Liver (tissue), 9 donors: ENCODE measurements around the gene CEACAM18. TPM values are rescaled to one million over a fixed set of nuclear protein-coding genes. Genes with fewer than 3 reads are reported as not detected.

Source experiments
- DNase-seq: peaks from one replicate; pipeline ENCODE4 v3.0.0-alpha.2; 2017; ENCODE audit warnings: low spot score
- H3K27ac ChIP-seq, 2 donors: one replicate each; pipeline ENCODE4 v1.7.0; 2013; ENCODE audit warnings: inconsistent platforms in 2 of 2, low read length in 2 of 2, control low read depth in 1 of 2, low read depth in 1 of 2, mild to moderate bottlenecking in 1 of 2
- H3K27me3 ChIP-seq, 4 donors: one replicate each; pipeline versions ENCODE4 v1.6.1 to v1.7.0; 2013; ENCODE audit warnings: low read length in 3 of 4, inconsistent platforms in 1 of 4, mild to moderate bottlenecking in 1 of 4, moderate library complexity in 1 of 4; ENCODE audit not compliant: control insufficient read depth in 4 of 4, insufficient read depth in 4 of 4
- H3K36me3 ChIP-seq, 4 donors: one replicate each; pipeline versions ENCODE4 v1.6.1 to v1.7.0; 2013; ENCODE audit warnings: low read length in 3 of 4, mild to moderate bottlenecking in 3 of 4, low read depth in 1 of 4, moderate library complexity in 1 of 4; ENCODE audit not compliant: control insufficient read depth in 4 of 4, insufficient read depth in 3 of 4
- H3K4me1 ChIP-seq, 4 donors: one replicate each; pipeline versions ENCODE4 v1.6.1 to v1.7.0; 2013; ENCODE audit warnings: low read length in 3 of 4, mild to moderate bottlenecking in 3 of 4, moderate library complexity in 1 of 4; ENCODE audit not compliant: control insufficient read depth in 4 of 4, insufficient read depth in 4 of 4
- H3K4me3 ChIP-seq, 3 donors: one replicate each; pipeline versions ENCODE4 v1.6.1 to v1.7.0; 2013; ENCODE audit warnings: low read length in 3 of 3, control low read depth in 1 of 3, low read depth in 1 of 3, mild to moderate bottlenecking in 1 of 3
- H3K9ac ChIP-seq, 2 donors: one replicate each; pipeline ENCODE4 v1.7.0; 2013; ENCODE audit warnings: low read length in 2 of 2, mild to moderate bottlenecking in 2 of 2, moderate library complexity in 2 of 2, control low read depth in 1 of 2, low read depth in 1 of 2
- H3K9me3 ChIP-seq, 4 donors: one replicate each; pipeline versions ENCODE4 v1.6.1 to v1.7.0; 2013; ENCODE audit warnings: low read length in 3 of 4; ENCODE audit not compliant: control insufficient read depth in 4 of 4
- EGR1 ChIP-seq, 2 donors: IDR thresholded peaks; 2 replicates each; pipeline ENCODE4 v1.6.1; 2016 to 2018; ENCODE audit warnings: antibody characterized with exemption in 2 of 2, low read depth in 2 of 2
- FOXA1 ChIP-seq: IDR thresholded peaks from 2 replicates; pipeline ENCODE4 v1.6.1; 2016; ENCODE audit warnings: antibody characterized with exemption
- FOXA2 ChIP-seq: IDR thresholded peaks from 2 replicates; pipeline ENCODE4 v1.6.1; 2016; ENCODE audit warnings: antibody characterized with exemption
- GABPA ChIP-seq, 2 donors: IDR thresholded peaks in 1 of 2; conservative IDR thresholded peaks in 1 of 2; 2 replicates each; pipeline ENCODE4 v1.6.1; 2016; ENCODE audit warnings: antibody characterized with exemption in 2 of 2, mild to moderate bottlenecking in 1 of 2, moderate library complexity in 1 of 2
- HNF4A ChIP-seq, 2 donors: conservative IDR thresholded peaks; 2 replicates each; pipeline ENCODE4 v1.6.1; 2016; ENCODE audit warnings: antibody characterized with exemption in 2 of 2, mild to moderate bottlenecking in 2 of 2
- HNF4G ChIP-seq: IDR thresholded peaks from 2 replicates; pipeline ENCODE4 v1.6.1; 2016; ENCODE audit warnings: antibody characterized with exemption
- JUND ChIP-seq, 2 donors: IDR thresholded peaks; 2 replicates each; pipeline ENCODE4 v1.6.1; 2016; ENCODE audit warnings: antibody characterized with exemption in 2 of 2
- NR2F2 ChIP-seq: IDR thresholded peaks from 2 replicates; pipeline ENCODE4 v1.6.1; 2016; ENCODE audit warnings: antibody characterized with exemption
- RAD21 ChIP-seq, 2 donors: IDR thresholded peaks; 2 replicates each; pipeline ENCODE4 v1.6.1; 2016; ENCODE audit warnings: antibody characterized with exemption in 2 of 2, mild to moderate bottlenecking in 2 of 2
- RXRA ChIP-seq, 2 donors: IDR thresholded peaks; 2 replicates each; pipeline ENCODE4 v1.6.1; 2017 to 2018; ENCODE audit warnings: antibody characterized with exemption in 2 of 2, mild to moderate bottlenecking in 1 of 2
- SP1 ChIP-seq: IDR thresholded peaks from 2 replicates; pipeline ENCODE4 v1.6.1; 2018; ENCODE audit warnings: antibody characterized with exemption, mild to moderate bottlenecking
- TAF1 ChIP-seq: conservative IDR thresholded peaks from 2 replicates; pipeline ENCODE4 v1.6.1; 2016; ENCODE audit warnings: antibody characterized with exemption, mild to moderate bottlenecking
- YY1 ChIP-seq: IDR thresholded peaks from 2 replicates; pipeline ENCODE4 v1.6.1; 2016; ENCODE audit warnings: antibody characterized with exemption, mild to moderate bottlenecking
- WGBS: extraction: QIAGEN DNeasy Blood & Tissue Kit; methylation state at CpG from one replicate; pipeline ENCODE4 v1.1.7; 2013; 5-methylcytosine and 5-hydroxymethylcytosine counted together
- polyA plus RNA-seq, 2 donors: library from polyadenylated mRNA; stranded (reverse) in 1 of 2; unstranded in 1 of 2; fragments of 200-250 nt in 1 of 2; fragments of >200 nt in 1 of 2; fragmentation: Nextera tagmentation in 1 of 2; extraction: Ambion mirVana in 1 of 2; gene quantifications; one replicate each; pipeline versions ENCODE4 v1.2.1 to v1.2.3, GENCODE V29; 2013 to 2015
- total RNA-seq, 2 donors: library from RNA; depleted of rRNA; stranded (reverse); fragments of >200 nt; gene quantifications; one replicate each; pipeline ENCODE4 v1.2.3, GENCODE V29; 2014
- TF ChIP-seq, protein P1 (sequence below): IDR thresholded peaks from 2 replicates; pipeline ENCODE4 v1.6.1; 2016; ENCODE audit warnings: antibody characterized with exemption, mild to moderate bottlenecking
- TF ChIP-seq, protein P2 (sequence below): IDR thresholded peaks from 2 replicates; pipeline ENCODE4 v1.6.1; 2016; ENCODE audit warnings: antibody characterized with exemption
- TF ChIP-seq, protein P3 (sequence below): IDR thresholded peaks from 2 replicates; pipeline ENCODE4 v1.6.1; 2016; ENCODE audit warnings: antibody characterized with exemption
- TF ChIP-seq, protein P4 (sequence below): fragments of 150-350 bp; IDR thresholded peaks from 2 replicates; pipeline ENCODE4 v1.5.1; 2017; ENCODE audit warnings: improper control_type of control experiment, low read depth, low read length; ENCODE audit not compliant: missing input control
- TF ChIP-seq, protein P5 (sequence below): IDR thresholded peaks from 2 replicates; pipeline ENCODE4 v1.6.1; 2016; ENCODE audit warnings: antibody characterized with exemption
- donor health status: healthy.
- donor health status: healthy.
- donor health status: healthy.
- donor health status: healthy.
- donor health status: healthy.

CEACAM18 gene
- total and polyA plus RNA-seq, 4 donors: not detected

DNA sequence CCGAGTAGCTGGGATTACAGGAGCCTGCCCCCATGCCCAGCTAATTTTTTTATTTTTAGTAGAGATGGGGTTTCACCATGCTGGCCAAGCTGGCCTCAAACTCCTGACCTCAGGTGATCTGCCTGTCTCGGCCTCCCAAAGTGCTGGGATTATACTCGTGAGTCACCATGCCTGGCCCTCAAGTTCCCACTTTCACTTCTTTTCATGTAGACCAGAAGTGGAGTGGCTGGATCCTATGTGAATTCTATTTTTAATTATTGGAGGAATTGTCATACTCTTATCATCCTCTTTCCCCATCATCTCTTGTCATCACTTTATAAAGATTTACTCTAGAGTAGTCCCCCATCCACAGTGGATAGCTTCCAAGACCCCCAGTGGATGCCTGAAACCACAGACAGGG lies 48.1 kb upstream of the CEACAM18 start:
- Histone ChIP-seq H3K9me3 (peaks cover 0 to 7% (median 0%) of the 10 kb centered on the region in 4 donors), H3K36me3 (no peaks in the 10 kb centered on the region), H3K9ac (no peak overlapping the region), H3K4me3 (no peak overlapping the region), H3K4me1 (peaks cover 2 to 10% (median 6%) of the 10 kb centered on the region in 4 donors), H3K27ac (no peak overlapping the region), H3K27me3 (no peaks in the 10 kb centered on the region)
- 76% methylated on average over 3 of the region's 3 CpGs for WGBS
- no peak for DNase-seq
- TF ChIP-seq HNF4A (conservative IDR thresholded peaks at IDR 0.05) (no peak), FOXA2 (no peak), RXRA (IDR thresholded peaks at IDR 0.05) (no peak), SP1 (no peak), HNF4G (no peak), YY1 (no peak), JUND (IDR thresholded peaks at IDR 0.05) (no peak), TAF1 (no peak), GABPA (IDR thresholded peaks at IDR 0.05 in 1 of 2, conservative IDR thresholded peaks at IDR 0.05 in 1 of 2) (no peak), RAD21 (IDR thresholded peaks at IDR 0.05) (no peak), NR2F2 (no peak), EGR1 (IDR thresholded peaks at IDR 0.05; ENCODE audit: low read depth in 2 of 2) (no peak), FOXA1 (no peak)
- TF ChIP-seq, protein P1, sequence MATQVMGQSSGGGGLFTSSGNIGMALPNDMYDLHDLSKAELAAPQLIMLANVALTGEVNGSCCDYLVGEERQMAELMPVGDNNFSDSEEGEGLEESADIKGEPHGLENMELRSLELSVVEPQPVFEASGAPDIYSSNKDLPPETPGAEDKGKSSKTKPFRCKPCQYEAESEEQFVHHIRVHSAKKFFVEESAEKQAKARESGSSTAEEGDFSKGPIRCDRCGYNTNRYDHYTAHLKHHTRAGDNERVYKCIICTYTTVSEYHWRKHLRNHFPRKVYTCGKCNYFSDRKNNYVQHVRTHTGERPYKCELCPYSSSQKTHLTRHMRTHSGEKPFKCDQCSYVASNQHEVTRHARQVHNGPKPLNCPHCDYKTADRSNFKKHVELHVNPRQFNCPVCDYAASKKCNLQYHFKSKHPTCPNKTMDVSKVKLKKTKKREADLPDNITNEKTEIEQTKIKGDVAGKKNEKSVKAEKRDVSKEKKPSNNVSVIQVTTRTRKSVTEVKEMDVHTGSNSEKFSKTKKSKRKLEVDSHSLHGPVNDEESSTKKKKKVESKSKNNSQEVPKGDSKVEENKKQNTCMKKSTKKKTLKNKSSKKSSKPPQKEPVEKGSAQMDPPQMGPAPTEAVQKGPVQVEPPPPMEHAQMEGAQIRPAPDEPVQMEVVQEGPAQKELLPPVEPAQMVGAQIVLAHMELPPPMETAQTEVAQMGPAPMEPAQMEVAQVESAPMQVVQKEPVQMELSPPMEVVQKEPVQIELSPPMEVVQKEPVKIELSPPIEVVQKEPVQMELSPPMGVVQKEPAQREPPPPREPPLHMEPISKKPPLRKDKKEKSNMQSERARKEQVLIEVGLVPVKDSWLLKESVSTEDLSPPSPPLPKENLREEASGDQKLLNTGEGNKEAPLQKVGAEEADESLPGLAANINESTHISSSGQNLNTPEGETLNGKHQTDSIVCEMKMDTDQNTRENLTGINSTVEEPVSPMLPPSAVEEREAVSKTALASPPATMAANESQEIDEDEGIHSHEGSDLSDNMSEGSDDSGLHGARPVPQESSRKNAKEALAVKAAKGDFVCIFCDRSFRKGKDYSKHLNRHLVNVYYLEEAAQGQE: no peak
- TF ChIP-seq, protein P2, sequence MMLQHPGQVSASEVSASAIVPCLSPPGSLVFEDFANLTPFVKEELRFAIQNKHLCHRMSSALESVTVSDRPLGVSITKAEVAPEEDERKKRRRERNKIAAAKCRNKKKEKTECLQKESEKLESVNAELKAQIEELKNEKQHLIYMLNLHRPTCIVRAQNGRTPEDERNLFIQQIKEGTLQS: no peak
- TF ChIP-seq, protein P3, sequence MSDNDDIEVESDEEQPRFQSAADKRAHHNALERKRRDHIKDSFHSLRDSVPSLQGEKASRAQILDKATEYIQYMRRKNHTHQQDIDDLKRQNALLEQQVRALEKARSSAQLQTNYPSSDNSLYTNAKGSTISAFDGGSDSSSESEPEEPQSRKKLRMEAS: no peak
- TF ChIP-seq, protein P4, sequence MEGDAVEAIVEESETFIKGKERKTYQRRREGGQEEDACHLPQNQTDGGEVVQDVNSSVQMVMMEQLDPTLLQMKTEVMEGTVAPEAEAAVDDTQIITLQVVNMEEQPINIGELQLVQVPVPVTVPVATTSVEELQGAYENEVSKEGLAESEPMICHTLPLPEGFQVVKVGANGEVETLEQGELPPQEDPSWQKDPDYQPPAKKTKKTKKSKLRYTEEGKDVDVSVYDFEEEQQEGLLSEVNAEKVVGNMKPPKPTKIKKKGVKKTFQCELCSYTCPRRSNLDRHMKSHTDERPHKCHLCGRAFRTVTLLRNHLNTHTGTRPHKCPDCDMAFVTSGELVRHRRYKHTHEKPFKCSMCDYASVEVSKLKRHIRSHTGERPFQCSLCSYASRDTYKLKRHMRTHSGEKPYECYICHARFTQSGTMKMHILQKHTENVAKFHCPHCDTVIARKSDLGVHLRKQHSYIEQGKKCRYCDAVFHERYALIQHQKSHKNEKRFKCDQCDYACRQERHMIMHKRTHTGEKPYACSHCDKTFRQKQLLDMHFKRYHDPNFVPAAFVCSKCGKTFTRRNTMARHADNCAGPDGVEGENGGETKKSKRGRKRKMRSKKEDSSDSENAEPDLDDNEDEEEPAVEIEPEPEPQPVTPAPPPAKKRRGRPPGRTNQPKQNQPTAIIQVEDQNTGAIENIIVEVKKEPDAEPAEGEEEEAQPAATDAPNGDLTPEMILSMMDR: no peak
- TF ChIP-seq, protein P5, sequence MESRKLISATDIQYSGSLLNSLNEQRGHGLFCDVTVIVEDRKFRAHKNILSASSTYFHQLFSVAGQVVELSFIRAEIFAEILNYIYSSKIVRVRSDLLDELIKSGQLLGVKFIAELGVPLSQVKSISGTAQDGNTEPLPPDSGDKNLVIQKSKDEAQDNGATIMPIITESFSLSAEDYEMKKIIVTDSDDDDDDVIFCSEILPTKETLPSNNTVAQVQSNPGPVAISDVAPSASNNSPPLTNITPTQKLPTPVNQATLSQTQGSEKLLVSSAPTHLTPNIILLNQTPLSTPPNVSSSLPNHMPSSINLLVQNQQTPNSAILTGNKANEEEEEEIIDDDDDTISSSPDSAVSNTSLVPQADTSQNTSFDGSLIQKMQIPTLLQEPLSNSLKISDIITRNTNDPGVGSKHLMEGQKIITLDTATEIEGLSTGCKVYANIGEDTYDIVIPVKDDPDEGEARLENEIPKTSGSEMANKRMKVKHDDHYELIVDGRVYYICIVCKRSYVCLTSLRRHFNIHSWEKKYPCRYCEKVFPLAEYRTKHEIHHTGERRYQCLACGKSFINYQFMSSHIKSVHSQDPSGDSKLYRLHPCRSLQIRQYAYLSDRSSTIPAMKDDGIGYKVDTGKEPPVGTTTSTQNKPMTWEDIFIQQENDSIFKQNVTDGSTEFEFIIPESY: no peak
